Tibial nerve (tissue), 3 donors: ENCODE data around the gene ATP1A1.

Experiments
- POLR2A ChIP-seq, 2 donors: fragments of 450-650 bp; IDR thresholded peaks; one replicate each; pipeline ENCODE4 v1.6.1; 2017; ENCODE audit warnings: antibody characterized with exemption in 2 of 2, mild to moderate bottlenecking in 2 of 2, moderate library complexity in 2 of 2
- TF ChIP-seq, protein P1 (sequence below), 5 experiments: fragments of 200-600 bp in 3 of 5; fragments of 450-650 bp in 2 of 5; sonication (generic) in 3 of 5; IDR thresholded peaks; one replicate each; pipeline ENCODE4 v1.5.1; 2016 to 2019; ENCODE audit warnings: antibody characterized with exemption in 5 of 5, mild to moderate bottlenecking in 3 of 5, moderate library complexity in 2 of 5

DNA sequence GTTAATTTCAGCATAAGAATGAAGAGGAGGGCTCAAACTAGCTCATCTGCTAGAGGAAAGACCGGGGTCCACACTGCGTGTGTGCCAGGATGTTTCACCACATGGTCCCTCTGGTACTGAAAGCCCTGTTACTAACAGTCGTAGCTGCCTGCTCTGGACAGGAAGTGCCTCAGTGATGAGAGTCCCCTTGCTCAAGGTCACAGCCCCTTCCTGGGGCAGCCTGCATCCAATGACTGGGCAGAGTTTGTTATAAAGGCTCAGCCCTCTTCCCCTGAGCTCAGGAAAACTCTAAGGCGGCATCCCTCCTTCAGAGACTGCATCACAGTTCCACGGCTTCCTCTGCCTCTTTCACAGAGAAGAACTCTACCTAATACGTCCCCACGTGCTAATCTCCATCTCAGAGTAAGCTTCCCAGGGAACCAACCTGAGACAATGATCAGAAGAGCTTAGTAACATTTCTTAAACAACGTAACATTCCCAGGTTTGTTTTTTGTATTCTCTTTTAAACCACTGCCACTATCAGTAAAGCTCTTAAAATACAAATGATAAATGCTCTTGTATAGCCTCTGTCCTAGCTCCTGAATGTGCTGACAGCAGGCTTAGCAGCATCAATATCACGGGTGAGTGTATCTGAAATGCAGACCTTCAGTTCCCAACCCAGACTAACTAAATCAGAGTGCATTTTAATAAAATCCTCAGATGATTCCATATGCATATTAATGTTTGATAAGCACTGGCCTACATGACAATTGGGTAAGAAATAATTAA lies 38.0 kb upstream of the ATP1A1 start:
- TF ChIP-seq, protein P1, sequence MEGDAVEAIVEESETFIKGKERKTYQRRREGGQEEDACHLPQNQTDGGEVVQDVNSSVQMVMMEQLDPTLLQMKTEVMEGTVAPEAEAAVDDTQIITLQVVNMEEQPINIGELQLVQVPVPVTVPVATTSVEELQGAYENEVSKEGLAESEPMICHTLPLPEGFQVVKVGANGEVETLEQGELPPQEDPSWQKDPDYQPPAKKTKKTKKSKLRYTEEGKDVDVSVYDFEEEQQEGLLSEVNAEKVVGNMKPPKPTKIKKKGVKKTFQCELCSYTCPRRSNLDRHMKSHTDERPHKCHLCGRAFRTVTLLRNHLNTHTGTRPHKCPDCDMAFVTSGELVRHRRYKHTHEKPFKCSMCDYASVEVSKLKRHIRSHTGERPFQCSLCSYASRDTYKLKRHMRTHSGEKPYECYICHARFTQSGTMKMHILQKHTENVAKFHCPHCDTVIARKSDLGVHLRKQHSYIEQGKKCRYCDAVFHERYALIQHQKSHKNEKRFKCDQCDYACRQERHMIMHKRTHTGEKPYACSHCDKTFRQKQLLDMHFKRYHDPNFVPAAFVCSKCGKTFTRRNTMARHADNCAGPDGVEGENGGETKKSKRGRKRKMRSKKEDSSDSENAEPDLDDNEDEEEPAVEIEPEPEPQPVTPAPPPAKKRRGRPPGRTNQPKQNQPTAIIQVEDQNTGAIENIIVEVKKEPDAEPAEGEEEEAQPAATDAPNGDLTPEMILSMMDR (IDR thresholded peaks at IDR 0.05): no peak
- no peak for TF ChIP-seq POLR2A (IDR thresholded peaks at IDR 0.05)
